Neural crest cell (in vitro differentiated cells): ENCODE data around the gene KLHL35. TPM values are rescaled to one million over a fixed set of nuclear protein-coding genes. Genes with fewer than 3 reads are reported as not detected.

Experiments used
- DNase-seq: peaks from one replicate; pipeline ENCODE4 v3.0.0; 2021; ENCODE audit warnings: low read depth, mixed read lengths, low spot score
- H3K27ac Mint-ChIP-seq: one replicate; pipeline ENCODE4 v1.8.0; 2021; ENCODE audit warnings: mild to moderate bottlenecking, mixed read lengths; ENCODE audit not compliant: unreplicated experiment
- H3K27me3 Mint-ChIP-seq: 2 replicates; pipeline ENCODE4 v1.8.0; 2021; ENCODE audit warnings: low read depth, mild to moderate bottlenecking, mixed read lengths
- H3K36me3 Mint-ChIP-seq: 2 replicates; pipeline ENCODE4 v1.8.0; 2021; ENCODE audit warnings: low read depth, mild to moderate bottlenecking, mixed read lengths
- H3K4me1 Mint-ChIP-seq: 2 replicates; pipeline ENCODE4 v1.8.0; 2021; ENCODE audit warnings: mixed read lengths
- H3K4me3 Mint-ChIP-seq: one replicate; pipeline ENCODE4 v1.8.0; 2021; ENCODE audit warnings: mild to moderate bottlenecking, mixed read lengths
- H3K9me3 Mint-ChIP-seq: 2 replicates; pipeline ENCODE4 v1.8.0; 2021; ENCODE audit warnings: mixed read lengths
- total RNA-seq: library from RNA; stranded (reverse); gene quantifications from 2 replicates; pipeline ENCODE4 v1.2.1, GENCODE V29; 2021
- TF ChIP-seq, protein P1 (sequence below): fragments of 200-600 bp; sonication (generic); conservative IDR thresholded peaks from 2 replicates; pipeline ENCODE4 v1.5.0; 2021; ENCODE audit warnings: antibody characterized with exemption, mild to moderate bottlenecking

Gene KLHL35
- total RNA-seq, 1 donor from 2014 or later = 11.6 TPM

DNA sequence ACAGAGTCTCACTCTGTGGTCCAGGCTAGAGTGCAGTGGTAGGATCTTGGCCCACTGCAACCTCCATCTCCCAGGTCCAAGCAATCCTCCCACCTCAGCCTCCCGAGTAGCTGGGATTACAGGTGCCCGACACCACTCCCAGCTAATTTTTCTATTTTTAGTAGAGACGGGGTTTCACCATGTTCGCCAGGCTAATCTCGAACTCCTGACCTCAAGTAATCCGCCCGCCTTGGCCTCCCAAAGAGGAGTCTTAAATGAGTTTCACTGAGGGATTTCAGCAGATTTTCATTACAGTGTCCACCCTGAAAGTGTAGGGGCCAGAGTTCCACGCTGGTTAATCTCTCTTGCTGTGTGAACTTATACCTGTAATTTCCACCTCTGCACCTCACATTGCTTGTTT is 34.1 kb downstream of the KLHL35 start:
- no peak for DNase-seq
- H3K4me1 Mint-ChIP-seq = peaks cover 53% of the 10 kb centered on the region
- H3K27ac Mint-ChIP-seq = peak overlapping the region; percentile 98
- H3K4me3 Mint-ChIP-seq = peak overlapping the region; percentile 94
- peaks cover 23% of the 10 kb centered on the region for H3K36me3 Mint-ChIP-seq
- H3K9me3 Mint-ChIP-seq = no peaks in the 10 kb centered on the region
- TF ChIP-seq, protein P1, sequence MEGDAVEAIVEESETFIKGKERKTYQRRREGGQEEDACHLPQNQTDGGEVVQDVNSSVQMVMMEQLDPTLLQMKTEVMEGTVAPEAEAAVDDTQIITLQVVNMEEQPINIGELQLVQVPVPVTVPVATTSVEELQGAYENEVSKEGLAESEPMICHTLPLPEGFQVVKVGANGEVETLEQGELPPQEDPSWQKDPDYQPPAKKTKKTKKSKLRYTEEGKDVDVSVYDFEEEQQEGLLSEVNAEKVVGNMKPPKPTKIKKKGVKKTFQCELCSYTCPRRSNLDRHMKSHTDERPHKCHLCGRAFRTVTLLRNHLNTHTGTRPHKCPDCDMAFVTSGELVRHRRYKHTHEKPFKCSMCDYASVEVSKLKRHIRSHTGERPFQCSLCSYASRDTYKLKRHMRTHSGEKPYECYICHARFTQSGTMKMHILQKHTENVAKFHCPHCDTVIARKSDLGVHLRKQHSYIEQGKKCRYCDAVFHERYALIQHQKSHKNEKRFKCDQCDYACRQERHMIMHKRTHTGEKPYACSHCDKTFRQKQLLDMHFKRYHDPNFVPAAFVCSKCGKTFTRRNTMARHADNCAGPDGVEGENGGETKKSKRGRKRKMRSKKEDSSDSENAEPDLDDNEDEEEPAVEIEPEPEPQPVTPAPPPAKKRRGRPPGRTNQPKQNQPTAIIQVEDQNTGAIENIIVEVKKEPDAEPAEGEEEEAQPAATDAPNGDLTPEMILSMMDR = no peak
- peaks cover 2% of the 10 kb centered on the region for H3K27me3 Mint-ChIP-seq

DNA sequence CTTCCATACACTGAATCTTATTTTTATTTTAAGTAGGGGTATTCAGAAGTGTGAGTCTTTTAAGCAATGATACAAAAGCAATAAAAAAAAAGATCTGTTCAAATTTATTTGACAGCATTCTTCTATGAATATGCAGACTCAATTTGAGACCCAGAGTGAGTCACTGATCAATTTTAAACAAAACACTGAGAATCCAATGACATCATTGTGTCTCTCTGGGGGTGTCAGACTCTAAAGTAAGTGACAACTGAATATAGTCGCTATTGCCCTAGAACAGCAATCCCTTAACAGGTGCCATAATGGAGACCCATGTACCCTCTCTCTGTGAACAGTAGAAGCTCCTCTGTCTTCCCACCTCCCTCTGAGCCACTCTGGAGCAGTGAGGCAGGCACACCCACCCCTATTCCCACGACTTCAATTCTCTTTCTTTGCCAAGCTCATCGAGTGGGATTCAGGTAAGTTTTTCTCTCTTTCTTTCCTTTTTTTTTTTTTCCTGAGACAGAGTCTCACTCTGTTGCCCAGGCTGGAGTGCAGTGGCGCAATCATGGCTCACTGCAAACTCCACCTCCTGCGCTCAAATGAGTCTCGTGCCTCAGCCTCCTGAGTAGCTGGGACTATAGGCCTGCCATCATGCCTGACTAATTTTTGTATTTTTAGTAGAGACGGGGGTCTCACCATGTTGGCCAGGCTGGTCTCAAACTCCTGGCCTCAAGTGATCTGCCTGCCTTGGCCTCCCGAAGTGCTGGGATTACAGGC is 38.7 kb downstream of the KLHL35 start:
- peaks cover 16% of the 10 kb centered on the region for H3K4me1 Mint-ChIP-seq
- no peak for DNase-seq

DNA sequence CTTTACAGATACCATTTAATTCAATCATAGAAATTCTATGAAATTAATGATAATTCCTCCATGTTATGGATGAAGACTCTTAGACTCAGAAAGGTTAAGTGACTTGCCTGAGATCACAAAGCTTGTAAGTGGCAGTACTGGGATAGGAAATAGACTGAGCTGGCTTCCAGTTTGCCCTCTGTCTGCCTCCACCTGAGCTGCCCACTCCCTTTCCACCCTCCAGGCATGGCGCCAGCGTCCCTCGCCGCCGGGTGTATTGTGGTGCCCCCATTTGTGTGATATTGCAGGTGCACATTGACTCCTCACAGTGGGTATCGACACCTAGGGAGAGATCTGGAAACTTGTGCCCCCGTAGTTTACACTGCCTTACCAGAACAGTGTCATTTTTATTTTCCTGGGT is 43.1 kb downstream of the KLHL35 start:
- no peak for DNase-seq
- no peaks in the 10 kb centered on the region for H3K9me3 Mint-ChIP-seq
- peaks cover 3% of the 10 kb centered on the region for H3K4me1 Mint-ChIP-seq
- peaks cover 14% of the 10 kb centered on the region for H3K27me3 Mint-ChIP-seq
- H3K27ac Mint-ChIP-seq = no peak overlapping the region
- no peaks in the 10 kb centered on the region for H3K36me3 Mint-ChIP-seq
- no peak overlapping the region for H3K4me3 Mint-ChIP-seq
- TF ChIP-seq, protein P1 = no peak

More for the DNA sequence above, 38.7 kb downstream of the KLHL35 start:
- no peaks in the 10 kb centered on the region for H3K9me3 Mint-ChIP-seq
- no peak overlapping the region for H3K27ac Mint-ChIP-seq
- no peaks in the 10 kb centered on the region for H3K36me3 Mint-ChIP-seq
- H3K27me3 Mint-ChIP-seq = peaks cover 4% of the 10 kb centered on the region
- TF ChIP-seq, protein P1 = no peak
- H3K4me3 Mint-ChIP-seq = no peak overlapping the region

DNA sequence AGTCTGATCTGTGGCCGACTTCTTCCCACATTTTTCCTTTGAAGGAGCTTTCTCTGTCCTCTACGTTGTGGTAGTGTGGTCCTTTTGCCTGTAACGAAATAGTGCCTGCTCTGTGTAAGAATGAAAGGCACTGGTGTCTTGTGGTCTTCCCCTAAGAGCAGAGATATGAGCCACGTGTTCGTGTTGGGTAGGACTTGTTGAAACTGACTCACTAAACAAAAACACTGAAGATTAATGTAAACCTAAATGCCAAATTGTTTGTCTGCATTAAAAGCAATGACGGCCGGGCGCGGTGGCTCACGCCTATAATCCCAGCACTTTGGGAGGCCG is 43.8 kb downstream of the KLHL35 start:
- Mint-ChIP-seq H3K27ac (no peak overlapping the region), H3K36me3 (no peaks in the 10 kb centered on the region), H3K9me3 (no peaks in the 10 kb centered on the region), H3K4me1 (peaks cover 3% of the 10 kb centered on the region), H3K4me3 (no peak overlapping the region), H3K27me3 (peaks cover 14% of the 10 kb centered on the region)
- TF ChIP-seq, protein P1 = no peak
- DNase-seq = no peak

DNA sequence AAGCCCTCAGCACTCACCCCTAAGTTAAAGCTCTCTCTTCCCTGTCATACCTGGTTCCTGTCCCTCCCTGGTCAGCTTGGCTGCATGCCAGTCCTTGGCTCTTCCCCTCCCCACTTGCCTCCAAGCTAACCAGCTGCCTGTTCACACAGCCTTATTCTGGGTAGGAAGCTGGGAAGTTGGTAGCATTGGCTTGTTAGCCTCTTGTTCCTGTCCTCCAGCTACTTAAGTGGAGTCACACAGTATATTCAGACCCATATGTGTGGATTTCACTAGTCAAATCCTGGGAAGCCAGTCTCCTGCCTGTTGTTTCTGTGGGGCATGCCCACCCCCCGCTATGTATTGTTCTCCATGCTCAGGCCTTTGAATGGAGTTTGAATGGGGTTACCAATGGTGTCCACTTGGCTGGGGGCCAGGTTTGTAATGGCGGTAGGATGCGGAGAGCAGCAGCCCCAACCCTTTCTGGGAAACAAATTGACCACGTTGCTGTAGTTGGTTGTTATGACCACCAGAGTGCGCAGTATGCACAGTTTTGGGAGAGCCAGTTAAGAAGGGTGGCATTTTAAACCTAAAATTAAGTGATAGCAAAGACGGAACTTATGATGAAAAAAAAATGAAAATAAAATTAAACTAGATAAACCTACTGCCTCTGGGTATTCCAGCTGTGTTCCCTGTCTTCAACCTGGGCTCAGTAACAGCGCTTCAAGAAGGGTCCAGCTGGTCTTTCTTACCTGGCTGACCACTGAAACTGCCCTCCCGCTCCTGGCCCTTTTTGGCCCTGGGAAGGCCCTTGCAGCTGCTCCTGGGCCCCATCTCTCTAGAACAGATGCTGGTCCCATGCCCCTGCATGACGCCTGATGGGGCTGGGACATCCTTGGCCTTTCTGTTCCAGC is 44.4 kb downstream of the KLHL35 start:
- Mint-ChIP-seq H3K4me3 (no peak overlapping the region), H3K27me3 (peaks cover 14% of the 10 kb centered on the region), H3K27ac (no peak overlapping the region), H3K36me3 (no peaks in the 10 kb centered on the region), H3K4me1 (peaks cover 3% of the 10 kb centered on the region), H3K9me3 (no peaks in the 10 kb centered on the region)
- TF ChIP-seq, protein P1 = peak; percentile 86
- peak; percentile 58 for DNase-seq
